Tibial nerve (tissue), 4 donors: ENCODE data around the gene RAPGEF2. TPM values are rescaled to one million over a fixed set of nuclear protein-coding genes. Genes with fewer than 3 reads are reported as not detected.

ENCODE experiments used
- DNase-seq, 2 donors: peaks; one replicate each; pipeline ENCODE4 v3.0.0-alpha.2; 2019; ENCODE audit warnings: low spot score in 2 of 2
- H3K27ac ChIP-seq, 4 donors: fragments of 200-600 bp; sonication (generic) in 3 of 4; one replicate each; pipeline ENCODE4 v1.5.1; 2017 to 2019; ENCODE audit warnings: mild to moderate bottlenecking in 1 of 4
- H3K27me3 ChIP-seq, 2 donors: fragments of 200-600 bp; sonication (generic) in 1 of 2; one replicate each; pipeline versions ENCODE4 v1.5.1 to v1.6.0; 2017 to 2019
- H3K36me3 ChIP-seq, 3 donors: fragments of 200-600 bp; sonication (generic); one replicate each; pipeline ENCODE4 v1.5.1; 2018 to 2019
- H3K4me1 ChIP-seq, 4 donors: fragments of 200-600 bp; sonication (generic) in 3 of 4; one replicate each; pipeline ENCODE4 v1.5.1; 2017 to 2019
- H3K4me3 ChIP-seq, 4 donors: fragments of 200-600 bp; sonication (generic) in 3 of 4; one replicate each; pipeline ENCODE4 v1.5.1; 2017 to 2019; ENCODE audit warnings: mild to moderate bottlenecking in 1 of 4, moderate library complexity in 1 of 4
- H3K9me3 ChIP-seq, 4 donors: fragments of 200-600 bp; sonication (generic) in 3 of 4; one replicate each; pipeline ENCODE4 v1.5.1; 2017 to 2019
- CTCF ChIP-seq, 5 experiments: fragments of 200-600 bp in 3 of 5; fragments of 450-650 bp in 2 of 5; sonication (generic) in 3 of 5; IDR thresholded peaks; one replicate each; pipeline ENCODE4 v1.5.1; 2016 to 2019; ENCODE audit warnings: antibody characterized with exemption in 5 of 5, mild to moderate bottlenecking in 3 of 5, moderate library complexity in 2 of 5
- EP300 ChIP-seq, 2 donors: sonication (generic); formaldehyde crosslinking; IDR thresholded peaks; one replicate each; pipeline ENCODE4 v1.6.1; 2017; ENCODE audit warnings: antibody characterized with exemption in 2 of 2, mild to moderate bottlenecking in 1 of 2
- POLR2A ChIP-seq, 2 donors: fragments of 450-650 bp; IDR thresholded peaks; one replicate each; pipeline ENCODE4 v1.6.1; 2017; ENCODE audit warnings: antibody characterized with exemption in 2 of 2, mild to moderate bottlenecking in 2 of 2, moderate library complexity in 2 of 2
- WGBS, 2 donors: methylation state at CpG; one replicate each; pipeline ENCODE4 v1.1.5; 2018; 5-methylcytosine and 5-hydroxymethylcytosine counted together
- total RNA-seq, 4 donors: library from RNA; depleted of rRNA; stranded (reverse); fragments of >200 nt; gene quantifications; one replicate each; pipeline ENCODE4 v1.1.0, GENCODE V29; 2016

RAPGEF2 gene
- total RNA-seq, 4 donors from 2014 or later = 61.0 to 81.5 (median 69.5) TPM

- Histone ChIP-seq H3K9me3 (no peaks in the 10 kb centered on the region), H3K27ac (no peak overlapping the region), H3K36me3 (no peaks in the 10 kb centered on the region), H3K4me3 (no peak overlapping the region), H3K27me3 (no peaks in the 10 kb centered on the region), H3K4me1 (peaks cover 0 to 16% (median 0%) of the 10 kb centered on the region in 4 donors)
- DNase-seq = no peak
- TF ChIP-seq EP300 (IDR thresholded peaks at IDR 0.05) = no peak
- no peak for TF ChIP-seq POLR2A (IDR thresholded peaks at IDR 0.05)
These were observed 4.3 kb upstream of the RAPGEF2 start for GRCh38 chr4:159098482-159099127.

- Histone ChIP-seq H3K27ac (peak overlapping the region; percentile 86 to 99 (median 98)), H3K4me3 (peak overlapping the region; percentile 84 to 100 (median 98)), H3K27me3 (no peaks in the 10 kb centered on the region), H3K36me3 (no peaks in the 10 kb centered on the region), H3K4me1 (peaks cover 0 to 39% (median 12%) of the 10 kb centered on the region in 4 donors), H3K9me3 (no peaks in the 10 kb centered on the region)
- WGBS, 2 donors = 29 to 30% methylated on average over 14 of the region's 14 CpGs
- no peak for TF ChIP-seq POLR2A (IDR thresholded peaks at IDR 0.05)
- TF ChIP-seq CTCF (IDR thresholded peaks at IDR 0.05) = no peak
- TF ChIP-seq EP300 (IDR thresholded peaks at IDR 0.05) = no peak
- DNase-seq = peak in 1 of 2 donors; percentile 9
These were observed 774 bp upstream of the RAPGEF2 start for GRCh38 chr4:159101988-159102621.

- no peaks in the 10 kb centered on the region for H3K9me3 ChIP-seq
- peak; percentile 17 for DNase-seq
- no peaks in the 10 kb centered on the region for H3K27me3 ChIP-seq
- H3K4me3 ChIP-seq = peak overlapping the region; percentile 98 to 100 (median 98)
- H3K27ac ChIP-seq = peak overlapping the region; percentile 86 to 99 (median 98)
- TF ChIP-seq POLR2A (IDR thresholded peaks at IDR 0.05) (peak in 1 of 2 donors; percentile 5), CTCF (IDR thresholded peaks at IDR 0.05) (no peak), EP300 (IDR thresholded peaks at IDR 0.05) (peak in 1 of 2 donors; percentile 14)
- peaks cover 0 to 45% (median 17%) of the 10 kb centered on the region in 4 donors for H3K4me1 ChIP-seq
- no peaks in the 10 kb centered on the region for H3K36me3 ChIP-seq
- WGBS, 2 donors = 0% methylated on average over 4 to 9 of the region's 72 CpGs
These were observed 608 bp downstream of the RAPGEF2 start for GRCh38 chr4:159103384-159103990.

- TF ChIP-seq POLR2A (IDR thresholded peaks at IDR 0.05) (no peak), EP300 (IDR thresholded peaks at IDR 0.05) (peak in 1 of 2 donors; percentile 7)
- H3K36me3 ChIP-seq = no peaks in the 10 kb centered on the region
- no peaks in the 10 kb centered on the region for H3K9me3 ChIP-seq
- peak overlapping the region; percentile 86 to 99 (median 98) for H3K27ac ChIP-seq
- H3K4me1 ChIP-seq = peaks cover 0 to 59% (median 17%) of the 10 kb centered on the region in 4 donors
- DNase-seq = no peak
- 9 to 15% methylated on average over 9 of the region's 9 CpGs for WGBS, 2 donors
- peak overlapping the region; percentile 98 to 100 (median 98) for H3K4me3 ChIP-seq
- H3K27me3 ChIP-seq = no peaks in the 10 kb centered on the region
These were observed 2.0 kb downstream of the RAPGEF2 start for GRCh38 chr4:159104694-159105414.

GRCh38 chr4:159105761-159106243 lies 2.9 kb downstream of the RAPGEF2 start:
- H3K4me1 ChIP-seq = peaks cover 0 to 62% (median 17%) of the 10 kb centered on the region in 4 donors
- no peak for TF ChIP-seq POLR2A (IDR thresholded peaks at IDR 0.05)
- no peak for TF ChIP-seq CTCF (IDR thresholded peaks at IDR 0.05)
- TF ChIP-seq EP300 (IDR thresholded peaks at IDR 0.05) = no peak
- DNase-seq = peak in 1 of 2 donors; percentile 13
- H3K27ac ChIP-seq = peak overlapping the region in 3 of 4 donors; percentile 30 to 98 (median 65)
- H3K4me3 ChIP-seq = peak overlapping the region in 3 of 4 donors; percentile 98 to 100 (median 99)
- H3K36me3 ChIP-seq = no peaks in the 10 kb centered on the region
- no peaks in the 10 kb centered on the region for H3K27me3 ChIP-seq
- 13 to 20% methylated on average over 4 of the region's 4 CpGs for WGBS, 2 donors
- no peaks in the 10 kb centered on the region for H3K9me3 ChIP-seq
